Measurements from ENCODE around the gene IRF7. TPM values are rescaled to one million over a fixed set of nuclear protein-coding genes. Genes with fewer than 3 reads are reported as not detected.

Gene IRF7
- total RNA-seq, 1 experiment from 2014 or later = 15.2 TPM

- Histone ChIP-seq H2AFZ (ENCODE audit: low read depth, low read length, poor library complexity, severe bottlenecking) (no peak overlapping the region), H3K4me2 (ENCODE audit: low read length) (no peak overlapping the region), H4K20me1 (ENCODE audit: insufficient read depth) (no peaks in the 10 kb centered on the region), H3K27me3 (ENCODE audit: insufficient read depth, low read length) (no peaks in the 10 kb centered on the region), H3K36me3 (ENCODE audit: control insufficient read depth in 1 of 2, insufficient read depth in 2 of 2, low read length in 2 of 2) (no peaks in the 10 kb centered on the region), H3K4me3 (replicated peaks in 1 of 2; ENCODE audit: low read depth in 1 of 2, low read length in 2 of 2) (no peak overlapping the region), H3K9me3 (ENCODE audit: control insufficient read depth in 1 of 2, insufficient read depth in 1 of 2, low read depth in 1 of 2, low read length in 2 of 2) (no peaks in the 10 kb centered on the region), H3K4me1 (ENCODE audit: control insufficient read depth in 1 of 2, insufficient read depth in 2 of 2, low read length in 2 of 2) (peaks cover 0 to 17% of the 10 kb centered on the region in 2 experiments; a peak in 2 of 4 replicates), H3K9ac (ENCODE audit: low read length) (no peak overlapping the region), H3K79me2 (ENCODE audit: insufficient read depth, low read length) (no peaks in the 10 kb centered on the region), H3K27ac (ENCODE audit: low read depth, low read length) (no peak overlapping the region), H3K9me2 (ENCODE audit: insufficient read depth) (no peaks in the 10 kb centered on the region)
- no peak for DNase-seq (ENCODE audit: low read depth, low spot score)
- ChIA-PET RAD21 (ENCODE audit: low non-redundant PET in 1 of 2, low total read pairs in 2 of 2, uncharacterized antibody in 2 of 2, unreplicated experiment in 2 of 2) (no interaction called here), CTCF (no interaction called here), POLR2A (interaction anchor here (0.7 kb wide), 1 partner anchor 64 kb away, joined by 3 read pairs; no protein-coding TSS in a partner anchor)
- TF ChIP-seq ZBTB33 (IDR thresholded peaks at IDR 0.05; ENCODE audit: extremely low read depth, insufficient replicate concordance, low read length) (no peak), EZH2 (IDR thresholded peaks at IDR 0.05) (no peak), CBX3 (IDR thresholded peaks at IDR 0.05; ENCODE audit: low read depth) (no peak), EGR1 (IDR thresholded peaks at IDR 0.05; ENCODE audit: low read depth) (no peak), CTCF (IDR thresholded peaks at IDR 0.05 in 2 of 3, conservative IDR thresholded peaks at IDR 0.05 in 1 of 3; ENCODE audit: borderline replicate concordance in 1 of 3, insufficient read depth in 1 of 3, low read depth in 2 of 3, low read length in 2 of 3) (no peak), ZFX (IDR thresholded peaks at IDR 0.05) (no peak), ZNF274 (IDR thresholded peaks at IDR 0.05; ENCODE audit: low read depth, low read length) (no peak), REST (IDR thresholded peaks at IDR 0.05; ENCODE audit: low read depth) (no peak), SRF (IDR thresholded peaks at IDR 0.05; ENCODE audit: low read depth) (no peak), CEBPB (IDR thresholded peaks at IDR 0.05; ENCODE audit: low read depth) (no peak), EZH2phosphoT487 (IDR thresholded peaks at IDR 0.05; ENCODE audit: borderline replicate concordance) (no peak)
- no peak for ATAC-seq
- no TSS peak for BruUV-seq (replicated peaks)
- intact Hi-C loops (cut with micrococcal nuclease) = no loop called here
Measured at GRCh38 chr11:629237-629583, 13.5 kb upstream of the IRF7 start.
